ENCODE results near the gene MEGF6. TPM values are rescaled to one million over a fixed set of nuclear protein-coding genes. Genes with fewer than 3 reads are reported as not detected.
"Not testable (repeated sequence)": the region's sequence is repeated elsewhere in the genome, so short reads cannot be mapped to it uniquely, and the experiment has no call there.

MEGF6 gene
- total RNA-seq, 2 donors from 2014 or later = 22.4 to 24.9 TPM

DNA sequence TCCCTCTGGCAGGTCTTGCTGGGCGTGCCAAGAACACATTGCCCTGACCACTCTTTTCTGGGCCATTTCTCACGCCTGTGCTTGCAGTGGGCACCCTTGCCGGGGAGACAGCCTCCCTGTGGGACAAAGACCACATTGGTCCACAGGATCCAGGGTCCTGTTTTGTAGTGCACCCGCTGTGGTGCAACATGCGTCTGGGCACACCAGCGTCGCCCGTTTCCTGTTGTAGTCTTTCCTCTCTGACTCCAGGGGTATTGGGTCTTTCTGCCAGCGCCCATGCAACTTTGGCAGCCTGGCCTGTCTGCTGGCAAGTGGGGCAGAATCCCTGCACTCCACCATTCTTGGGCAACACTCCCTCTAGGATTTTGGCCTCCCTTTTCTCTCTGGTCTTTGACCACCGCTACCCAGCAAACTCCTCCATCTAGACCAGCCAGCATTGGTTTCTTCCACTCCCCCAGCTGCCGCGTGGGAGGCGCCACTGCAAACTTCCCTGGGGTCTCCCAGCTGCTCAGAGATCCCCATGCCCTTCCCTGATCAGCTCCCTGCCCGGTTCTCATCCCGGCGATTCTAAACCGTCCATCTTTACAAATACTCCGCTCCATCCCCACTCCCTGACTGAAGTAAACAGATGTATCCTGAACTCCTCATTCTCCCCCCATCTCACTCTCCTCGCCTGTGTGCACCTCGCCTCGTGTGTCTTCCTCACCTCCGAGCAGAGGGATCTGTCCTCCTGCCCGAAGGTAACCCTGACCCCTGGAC lies 12.3 kb upstream of the MEGF6 start:
- Histone ChIP-seq H3K36me3 (replicated peaks in 1 of 2; ENCODE audit: insufficient read depth in 1 of 2, low read depth in 2 of 2) (peaks cover 0 to 8% of the 10 kb centered on the region in 2 donors), H3K27me3 (no peaks in the 10 kb centered on the region), H3K27ac (peak overlapping the region in 3 of 4 donors; percentile 26 to 70 (median 69)), H3K4me3 (peak overlapping the region; percentile 67 to 98), H3K9me3 (no peaks in the 10 kb centered on the region), H3K4me1 (peaks cover 34% of the 10 kb centered on the region)
- no peak for TF ChIP-seq POLR2A (IDR thresholded peaks at IDR 0.05)
- TF ChIP-seq, protein P1, sequence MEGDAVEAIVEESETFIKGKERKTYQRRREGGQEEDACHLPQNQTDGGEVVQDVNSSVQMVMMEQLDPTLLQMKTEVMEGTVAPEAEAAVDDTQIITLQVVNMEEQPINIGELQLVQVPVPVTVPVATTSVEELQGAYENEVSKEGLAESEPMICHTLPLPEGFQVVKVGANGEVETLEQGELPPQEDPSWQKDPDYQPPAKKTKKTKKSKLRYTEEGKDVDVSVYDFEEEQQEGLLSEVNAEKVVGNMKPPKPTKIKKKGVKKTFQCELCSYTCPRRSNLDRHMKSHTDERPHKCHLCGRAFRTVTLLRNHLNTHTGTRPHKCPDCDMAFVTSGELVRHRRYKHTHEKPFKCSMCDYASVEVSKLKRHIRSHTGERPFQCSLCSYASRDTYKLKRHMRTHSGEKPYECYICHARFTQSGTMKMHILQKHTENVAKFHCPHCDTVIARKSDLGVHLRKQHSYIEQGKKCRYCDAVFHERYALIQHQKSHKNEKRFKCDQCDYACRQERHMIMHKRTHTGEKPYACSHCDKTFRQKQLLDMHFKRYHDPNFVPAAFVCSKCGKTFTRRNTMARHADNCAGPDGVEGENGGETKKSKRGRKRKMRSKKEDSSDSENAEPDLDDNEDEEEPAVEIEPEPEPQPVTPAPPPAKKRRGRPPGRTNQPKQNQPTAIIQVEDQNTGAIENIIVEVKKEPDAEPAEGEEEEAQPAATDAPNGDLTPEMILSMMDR (IDR thresholded peaks at IDR 0.05) = no peak
- no peak for ATAC-seq
- 23 to 27% methylated on average over 22 to 23 of the region's 23 CpGs for WGBS, 2 donors
- no peak for DNase-seq
- intact Hi-C loops (cut with DNase I) = no loop called here

DNA sequence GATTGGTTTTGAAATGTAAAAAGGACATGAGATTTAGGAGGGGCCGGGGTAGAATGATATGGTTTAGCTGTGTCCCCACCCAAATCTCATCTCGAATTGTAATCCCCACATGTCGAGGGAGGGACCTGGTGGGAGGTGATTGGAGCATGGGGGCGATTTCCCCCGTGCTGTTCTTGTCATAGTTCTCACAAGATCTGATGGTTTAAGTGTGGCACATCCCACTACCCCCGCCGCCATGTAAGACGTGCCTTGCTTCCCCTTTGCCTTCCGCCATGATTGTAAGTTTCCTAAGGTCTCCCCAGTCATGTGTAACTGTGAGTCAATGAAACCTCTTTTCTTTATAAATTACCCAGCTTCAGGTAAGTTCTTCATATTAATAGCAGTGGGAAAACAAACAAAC lies 10.8 kb upstream of the MEGF6 start:
- H3K9me3 ChIP-seq; intact Hi-C loops (cut with DNase I); H3K36me3 ChIP-seq (replicated peaks in 1 of 2; ENCODE audit: insufficient read depth in 1 of 2, low read depth in 2 of 2); H3K27ac ChIP-seq; H3K4me3 ChIP-seq; DNase-seq; ATAC-seq; H3K27me3 ChIP-seq: not testable (repeated sequence)
- WGBS, 2 donors = 72 to 80% methylated on average over 9 of the region's 9 CpGs
- peaks cover 35% of the 10 kb centered on the region for H3K4me1 ChIP-seq

DNA sequence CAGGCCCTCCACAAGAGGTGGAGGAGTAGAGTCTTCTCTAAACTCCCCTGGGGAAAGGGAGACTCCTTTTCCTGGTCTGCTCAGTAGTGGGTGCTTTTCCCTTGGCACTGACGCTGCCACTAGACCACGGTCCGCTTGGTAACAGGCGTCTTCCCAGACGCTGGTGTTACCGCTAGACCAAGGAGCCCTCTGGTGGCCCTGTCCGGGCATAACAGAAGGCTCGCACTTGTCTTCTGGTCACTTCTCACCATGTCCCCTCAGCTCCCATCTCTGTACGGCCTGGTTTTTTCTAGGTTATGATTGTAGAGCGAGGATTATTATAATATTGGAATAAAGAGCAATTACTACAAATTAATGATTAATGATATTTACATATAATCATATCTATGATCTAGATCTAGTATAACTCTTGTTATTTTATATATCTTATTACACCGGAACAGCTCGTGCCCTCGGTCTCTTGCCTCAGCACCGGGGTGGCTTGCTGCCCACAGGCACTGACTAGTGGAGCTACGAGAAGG lies 9.9 kb upstream of the MEGF6 start:
- H3K9me3 ChIP-seq; ATAC-seq; intact Hi-C loops (cut with DNase I); H3K27me3 ChIP-seq; H3K4me3 ChIP-seq; H3K36me3 ChIP-seq (replicated peaks in 1 of 2; ENCODE audit: insufficient read depth in 1 of 2, low read depth in 2 of 2); H3K27ac ChIP-seq: not testable (repeated sequence)
- peak; percentile 43 to 58 (median 46) for DNase-seq
- TF ChIP-seq, protein P1 (IDR thresholded peaks at IDR 0.05) = peak; percentile 19 to 72 (median 56)
- WGBS, 2 donors = 15 to 19% methylated on average over 15 of the region's 15 CpGs
- H3K4me1 ChIP-seq = peaks cover 35% of the 10 kb centered on the region

DNA sequence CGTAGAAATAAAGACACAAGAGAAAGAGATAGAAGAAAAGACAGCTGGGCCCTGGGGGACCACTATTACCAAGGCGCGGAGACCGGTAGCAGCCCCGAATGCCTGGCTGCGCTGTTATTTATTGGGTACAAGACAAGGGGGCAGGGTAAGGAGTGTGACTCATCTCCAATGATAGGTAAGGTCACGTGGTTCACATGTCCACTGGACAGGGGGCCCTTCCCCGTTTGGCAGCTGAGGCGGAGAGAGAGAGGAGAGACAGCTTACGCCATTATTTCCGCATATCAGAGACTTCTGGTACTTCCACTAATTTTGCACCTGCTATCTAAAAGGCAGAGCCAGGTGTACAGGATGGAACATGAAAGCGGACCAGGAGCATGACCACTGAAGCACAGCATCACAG lies 9.4 kb upstream of the MEGF6 start:
- H3K4me3 ChIP-seq = no peak overlapping the region
- DNase-seq = no peak

More for the DNA sequence above, 9.4 kb upstream of the MEGF6 start:
- 72 to 74% methylated on average over 11 to 12 of the region's 12 CpGs for WGBS, 2 donors
- intact Hi-C loops (cut with DNase I) = no loop called here
- peaks cover 30% of the 10 kb centered on the region for H3K4me1 ChIP-seq
- H3K9me3 ChIP-seq = no peaks in the 10 kb centered on the region
- H3K27me3 ChIP-seq = no peaks in the 10 kb centered on the region
- H3K36me3 ChIP-seq (replicated peaks in 1 of 2; ENCODE audit: insufficient read depth in 1 of 2, low read depth in 2 of 2) = no peaks in the 10 kb centered on the region
- no peak for TF ChIP-seq POLR2A (IDR thresholded peaks at IDR 0.05)
- TF ChIP-seq, protein P1 (IDR thresholded peaks at IDR 0.05) = no peak
- no peak for ATAC-seq
- H3K27ac ChIP-seq = no peak overlapping the region

Measured in body of pancreas (tissue), 4 donors.